ENCODE data around the gene KCNAB1. TPM values are rescaled to one million over a fixed set of nuclear protein-coding genes. Genes with fewer than 3 reads are reported as not detected.

The KCNAB1 gene
- total RNA-seq, 1 experiment from 2014 or later: not detected

- CTCF ChIA-PET: no interaction called here
- no peak overlapping the region for H3K27ac ChIP-seq (ENCODE audit: low read depth, low read length, poor library complexity, severe bottlenecking)
- DNase-seq (ENCODE audit: low spot score): no peak
- TF ChIP-seq CTCF (conservative IDR thresholded peaks at IDR 0.05; ENCODE audit: low read depth, low read length) (no peak), EZH2 (IDR thresholded peaks at IDR 0.05; ENCODE audit: borderline replicate concordance, low read depth, low read length, poor library complexity, severe bottlenecking) (no peak)
- no TSS peak for BruUV-seq (replicated peaks)
- no peak overlapping the region for H3K4me3 ChIP-seq (ENCODE audit: low read depth, low read length, poor library complexity, severe bottlenecking)
- H3K36me3 ChIP-seq (ENCODE audit: insufficient read depth, low read length, poor library complexity, severe bottlenecking): no peaks in the 10 kb centered on the region
- H3K27me3 ChIP-seq (replicated peaks; ENCODE audit: insufficient read depth, low read depth, low read length, poor library complexity): no peaks in the 10 kb centered on the region
- H3K9me3 ChIP-seq (ENCODE audit: low read depth, low read length, poor library complexity, severe bottlenecking): no peaks in the 10 kb centered on the region
- intact Hi-C loops (cut with micrococcal nuclease; ENCODE audit: unreplicated experiment): no loop called here
- POLR2A ChIA-PET (ENCODE audit: low non-redundant PET): no interaction called here
- H3K4me1 ChIP-seq (ENCODE audit: insufficient read depth, low read length, poor library complexity, severe bottlenecking): no peaks in the 10 kb centered on the region
These were observed 179.2 kb downstream of the KCNAB1 start for GRCh38 chr3:156299569-156299968.

GRCh38 chr3:156300371-156300770, 180.0 kb downstream of the KCNAB1 start:
- DNase-seq (ENCODE audit: low spot score): no peak
- BruUV-seq (replicated peaks): no TSS peak
- CTCF ChIA-PET: no interaction called here
- Histone ChIP-seq H3K27me3 (replicated peaks; ENCODE audit: insufficient read depth, low read depth, low read length, poor library complexity) (no peaks in the 10 kb centered on the region), H3K27ac (ENCODE audit: low read depth, low read length, poor library complexity, severe bottlenecking) (no peak overlapping the region), H3K4me3 (ENCODE audit: low read depth, low read length, poor library complexity, severe bottlenecking) (no peak overlapping the region), H3K36me3 (ENCODE audit: insufficient read depth, low read length, poor library complexity, severe bottlenecking) (no peaks in the 10 kb centered on the region), H3K9me3 (ENCODE audit: low read depth, low read length, poor library complexity, severe bottlenecking) (no peaks in the 10 kb centered on the region), H3K4me1 (ENCODE audit: insufficient read depth, low read length, poor library complexity, severe bottlenecking) (no peaks in the 10 kb centered on the region)
- intact Hi-C loops (cut with micrococcal nuclease; ENCODE audit: unreplicated experiment): no loop called here
- POLR2A ChIA-PET (ENCODE audit: low non-redundant PET): no interaction called here
- TF ChIP-seq EZH2 (IDR thresholded peaks at IDR 0.05; ENCODE audit: borderline replicate concordance, low read depth, low read length, poor library complexity, severe bottlenecking) (no peak), CTCF (conservative IDR thresholded peaks at IDR 0.05; ENCODE audit: low read depth, low read length) (no peak)

- no peak overlapping the region for H3K27ac ChIP-seq (ENCODE audit: low read depth, low read length, poor library complexity, severe bottlenecking)
- DNase-seq (ENCODE audit: low spot score): no peak
- intact Hi-C loops (cut with micrococcal nuclease; ENCODE audit: unreplicated experiment): no loop called here
- H3K4me1 ChIP-seq (ENCODE audit: insufficient read depth, low read length, poor library complexity, severe bottlenecking): no peaks in the 10 kb centered on the region
- no peaks in the 10 kb centered on the region for H3K27me3 ChIP-seq (replicated peaks; ENCODE audit: insufficient read depth, low read depth, low read length, poor library complexity)
- TF ChIP-seq EZH2 (IDR thresholded peaks at IDR 0.05; ENCODE audit: borderline replicate concordance, low read depth, low read length, poor library complexity, severe bottlenecking): no peak
- TF ChIP-seq CTCF (conservative IDR thresholded peaks at IDR 0.05; ENCODE audit: low read depth, low read length): no peak
- no TSS peak for BruUV-seq (replicated peaks)
- H3K36me3 ChIP-seq (ENCODE audit: insufficient read depth, low read length, poor library complexity, severe bottlenecking): no peaks in the 10 kb centered on the region
- no peak overlapping the region for H3K4me3 ChIP-seq (ENCODE audit: low read depth, low read length, poor library complexity, severe bottlenecking)
- H3K9me3 ChIP-seq (ENCODE audit: low read depth, low read length, poor library complexity, severe bottlenecking): no peaks in the 10 kb centered on the region
- ChIA-PET CTCF (no interaction called here), POLR2A (ENCODE audit: low non-redundant PET) (no interaction called here)
These were observed 180.8 kb downstream of the KCNAB1 start for GRCh38 chr3:156300929-156301840.
